Stimulated activated memory B cell treated with anti-CD40 and anti-IgM and Interleukin-4, amounts not matched to agents 10 μg/mL and 1 μg/mL and 100 μg/mL, for 72 hours (primary cell): ENCODE measurements around the gene PERM1.
"Not testable (repeated sequence)": the region's sequence is repeated elsewhere in the genome, so short reads cannot be mapped to it uniquely, and the experiment has no call there.

Source experiments
- ATAC-seq: fragments of 150-1000 bp; cut with Tn5 transposase; 2 replicates; pipeline ENCODE4 v1.10.0; 2021
- H3K27ac Mint-ChIP-seq: one replicate; pipeline ENCODE4 v1.8.0; 2022; ENCODE audit warnings: mild to moderate bottlenecking, mixed read lengths
- H3K27me3 Mint-ChIP-seq: one replicate; pipeline ENCODE4 v1.8.0; 2022; ENCODE audit warnings: mixed read lengths
- H3K36me3 Mint-ChIP-seq: one replicate; pipeline ENCODE4 v1.8.0; 2022; ENCODE audit warnings: mixed read lengths
- H3K4me1 Mint-ChIP-seq: one replicate; pipeline ENCODE4 v1.8.0; 2022; ENCODE audit warnings: mixed read lengths
- H3K4me3 Mint-ChIP-seq: one replicate; pipeline ENCODE4 v1.8.0; 2022; ENCODE audit warnings: mild to moderate bottlenecking, moderate library complexity, mixed read lengths
- H3K9me3 Mint-ChIP-seq: one replicate; pipeline ENCODE4 v1.8.0; 2022; ENCODE audit warnings: mixed read lengths

The PERM1 gene, protein sequence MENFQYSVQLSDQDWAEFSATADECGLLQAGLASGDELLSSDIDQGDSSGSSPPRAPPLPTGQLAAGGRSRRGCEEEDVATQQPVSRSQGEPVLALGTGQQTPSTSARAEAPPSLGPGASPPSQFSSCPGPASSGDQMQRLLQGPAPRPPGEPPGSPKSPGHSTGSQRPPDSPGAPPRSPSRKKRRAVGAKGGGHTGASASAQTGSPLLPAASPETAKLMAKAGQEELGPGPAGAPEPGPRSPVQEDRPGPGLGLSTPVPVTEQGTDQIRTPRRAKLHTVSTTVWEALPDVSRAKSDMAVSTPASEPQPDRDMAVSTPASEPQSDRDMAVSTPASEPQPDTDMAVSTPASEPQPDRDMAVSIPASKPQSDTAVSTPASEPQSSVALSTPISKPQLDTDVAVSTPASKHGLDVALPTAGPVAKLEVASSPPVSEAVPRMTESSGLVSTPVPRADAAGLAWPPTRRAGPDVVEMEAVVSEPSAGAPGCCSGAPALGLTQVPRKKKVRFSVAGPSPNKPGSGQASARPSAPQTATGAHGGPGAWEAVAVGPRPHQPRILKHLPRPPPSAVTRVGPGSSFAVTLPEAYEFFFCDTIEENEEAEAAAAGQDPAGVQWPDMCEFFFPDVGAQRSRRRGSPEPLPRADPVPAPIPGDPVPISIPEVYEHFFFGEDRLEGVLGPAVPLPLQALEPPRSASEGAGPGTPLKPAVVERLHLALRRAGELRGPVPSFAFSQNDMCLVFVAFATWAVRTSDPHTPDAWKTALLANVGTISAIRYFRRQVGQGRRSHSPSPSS

DNA sequence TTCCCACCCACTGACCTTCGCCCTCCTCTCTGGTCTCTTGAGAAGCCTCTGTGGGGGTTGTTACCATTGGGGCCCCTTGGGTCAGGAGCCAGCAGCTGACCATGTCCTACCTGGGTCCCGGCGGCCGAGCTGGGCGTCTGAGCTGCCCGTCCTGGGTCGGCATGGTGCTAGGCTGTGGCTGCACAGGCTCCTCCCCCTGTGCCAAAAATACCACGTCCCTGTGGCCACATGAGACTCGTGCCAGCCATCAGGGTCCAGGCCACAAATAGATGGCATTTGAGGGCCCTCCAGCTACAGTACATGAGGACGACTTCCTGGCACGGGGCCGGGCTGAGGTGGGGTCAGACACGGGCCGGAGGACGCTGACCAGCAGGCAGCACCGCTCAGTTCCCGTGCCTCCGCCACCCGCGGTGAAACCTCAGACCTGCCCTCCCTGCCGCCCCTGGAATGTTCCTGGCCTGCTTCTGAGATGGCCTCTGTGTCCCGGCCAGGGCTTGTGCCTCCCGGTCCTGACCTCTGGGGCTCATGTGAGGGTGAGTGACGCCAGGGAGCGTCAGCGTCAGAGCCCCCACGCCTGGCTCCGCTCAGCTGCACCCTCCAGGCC, at the start of gene PERM1:
PERM1 (minus strand) TSS at position 139 of the 604 bp plus-strand sequence. CDS start 1,064 bp downstream, outside the sequence.
- no peak for ATAC-seq
- no peak within 1 kb of the TSS for H3K4me3 Mint-ChIP-seq
- H3K4me1 Mint-ChIP-seq: peaks cover 5% of the 10 kb centered on the region
- H3K36me3 Mint-ChIP-seq: peaks cover 5% of the 10 kb centered on the region
- H3K27me3 Mint-ChIP-seq: peaks cover 62% of the 10 kb centered on the region
- H3K27ac Mint-ChIP-seq: no peak within 1 kb of the TSS
- no peaks in the 10 kb centered on the region for H3K9me3 Mint-ChIP-seq

DNA sequence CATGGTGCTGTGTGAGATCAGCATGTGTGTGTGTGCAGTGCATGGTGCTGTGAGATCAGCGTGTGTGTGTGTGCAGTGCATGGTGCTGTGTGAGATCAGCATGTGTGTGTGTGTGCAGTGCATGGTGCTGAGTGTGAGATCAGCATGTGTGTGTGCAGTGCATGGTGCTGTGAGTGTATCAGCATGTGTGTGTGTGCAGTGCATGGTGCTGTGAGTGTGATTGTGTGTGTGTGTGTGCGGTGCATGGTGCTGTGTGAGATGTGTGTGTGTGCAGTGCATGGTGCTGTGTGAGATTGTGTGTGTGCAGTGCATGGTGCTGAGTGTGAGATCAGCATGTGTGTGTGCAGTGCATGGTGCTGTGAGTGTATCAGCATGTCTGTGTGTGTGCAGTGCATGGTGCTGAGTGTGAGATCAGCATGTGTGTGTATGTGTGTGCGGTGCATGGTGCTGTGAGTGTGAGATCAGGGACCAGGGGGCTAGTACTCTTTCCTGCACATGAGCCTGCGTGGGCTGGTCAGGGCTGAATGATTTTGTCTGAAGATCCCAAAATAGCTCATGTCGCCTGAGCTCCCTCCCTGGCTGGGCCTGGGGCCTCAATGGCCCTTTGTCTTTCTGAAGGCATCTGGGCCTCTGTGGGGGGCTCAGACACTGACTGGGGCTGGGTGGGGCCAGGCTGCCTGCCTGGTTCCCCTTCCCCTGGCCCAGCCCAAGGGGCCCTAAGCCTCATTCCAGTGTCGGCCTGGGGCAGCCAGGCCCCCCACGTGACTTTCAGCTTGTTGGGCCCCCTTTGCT, 49.2 kb upstream of the PERM1 start:
- H3K4me1 Mint-ChIP-seq: peaks cover 15% of the 10 kb centered on the region
- not testable (repeated sequence) for H3K27ac Mint-ChIP-seq, H3K4me3 Mint-ChIP-seq, H3K36me3 Mint-ChIP-seq, H3K9me3 Mint-ChIP-seq, ATAC-seq
- H3K27me3 Mint-ChIP-seq: peaks cover 22% of the 10 kb centered on the region

DNA sequence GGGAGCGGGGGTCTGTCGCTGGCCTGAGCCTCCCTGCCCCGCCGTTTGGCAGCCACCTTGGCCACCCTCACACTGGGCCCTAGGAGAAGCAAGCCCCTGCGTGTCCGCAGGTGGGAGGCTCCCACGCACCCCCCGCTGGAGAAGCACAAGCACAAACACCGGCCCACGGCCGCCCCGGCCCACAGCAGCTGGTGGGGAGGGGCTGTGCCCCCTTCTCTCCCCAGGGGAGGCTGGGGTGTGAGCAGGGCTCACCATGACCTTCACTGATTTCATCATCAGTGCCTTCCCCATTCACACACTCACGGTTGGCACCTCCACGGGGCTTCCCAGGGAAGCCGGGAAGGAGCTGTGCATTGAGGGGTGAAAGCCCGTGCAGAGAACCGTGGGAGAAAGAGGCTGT, 45.9 kb upstream of the PERM1 start:
- ATAC-seq: no peak
- Mint-ChIP-seq H3K27ac (no peak overlapping the region), H3K9me3 (no peaks in the 10 kb centered on the region)

DNA sequence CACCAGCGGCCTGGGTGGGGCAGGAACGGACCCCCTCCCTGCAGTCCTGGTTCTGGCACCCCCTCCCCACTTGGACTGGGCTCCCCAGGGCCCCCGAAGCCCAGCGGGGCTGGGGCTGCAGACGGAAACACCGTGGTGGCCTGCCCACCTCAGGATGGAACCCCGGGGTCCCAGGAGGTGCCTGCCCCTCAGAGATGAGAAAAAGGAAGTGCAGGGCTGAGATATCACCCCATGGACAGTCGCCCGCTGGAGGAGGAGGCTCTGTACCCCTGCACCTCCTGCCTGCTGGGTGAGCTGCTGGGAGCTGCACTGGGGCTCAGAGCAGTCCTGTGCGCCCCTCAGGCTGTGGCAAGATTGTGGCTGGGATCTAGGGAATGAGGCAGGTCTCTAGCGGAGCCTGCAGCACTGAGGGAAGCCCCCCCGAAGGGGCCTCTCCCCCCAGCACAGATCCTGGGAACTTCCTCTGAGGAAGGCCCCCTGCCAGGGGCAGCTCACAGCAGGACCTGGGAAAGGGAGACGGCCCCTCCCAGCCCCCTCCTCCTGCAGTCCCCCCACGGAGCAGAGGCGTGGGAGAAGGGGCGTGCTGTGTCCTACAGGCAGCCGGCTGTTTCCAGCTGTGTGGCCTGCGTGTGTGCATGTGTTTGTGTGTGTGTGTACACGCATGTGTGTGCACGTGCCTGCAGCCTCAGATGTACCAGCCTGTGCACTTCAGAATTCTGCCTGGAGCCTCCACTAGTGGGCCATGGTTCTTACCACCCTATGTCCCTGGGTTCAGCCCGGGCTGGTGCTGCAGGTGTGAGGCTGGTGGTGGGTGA, 44.9 kb upstream of the PERM1 start:
- Mint-ChIP-seq H3K27ac (no peak overlapping the region), H3K36me3 (no peaks in the 10 kb centered on the region), H3K9me3 (no peaks in the 10 kb centered on the region), H3K4me1 (peaks cover 10% of the 10 kb centered on the region), H3K27me3 (peaks cover 35% of the 10 kb centered on the region), H3K4me3 (no peak overlapping the region)
- ATAC-seq: peak; percentile 11

More for the DNA sequence above, 45.9 kb upstream of the PERM1 start:
- Mint-ChIP-seq H3K4me1 (peaks cover under 1% of the 10 kb centered on the region), H3K36me3 (no peaks in the 10 kb centered on the region), H3K27me3 (peaks cover 25% of the 10 kb centered on the region), H3K4me3 (no peak overlapping the region)

DNA sequence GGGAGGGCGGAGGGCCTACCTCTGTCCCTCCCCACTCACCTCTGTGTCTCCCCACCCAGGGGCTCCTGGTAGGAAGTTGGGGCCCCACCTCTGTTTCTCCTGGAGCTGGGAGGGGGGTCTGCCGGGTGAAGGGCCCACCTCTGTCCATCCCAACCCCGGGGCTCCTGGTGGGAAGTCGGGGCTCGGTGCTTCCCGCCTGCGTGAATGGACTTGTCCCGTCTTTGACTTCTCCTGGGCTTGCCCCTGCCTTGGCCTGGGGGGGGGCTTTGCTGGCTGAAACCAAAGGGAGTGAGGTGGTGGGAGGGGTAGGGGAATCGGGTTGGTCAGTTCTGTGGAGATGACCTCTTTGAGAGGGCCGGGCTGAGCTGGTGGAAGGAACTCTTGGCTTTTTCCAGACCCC, 43.8 kb upstream of the PERM1 start:
- no peak for ATAC-seq
- Mint-ChIP-seq H3K36me3 (no peaks in the 10 kb centered on the region), H3K4me1 (peaks cover 10% of the 10 kb centered on the region), H3K27me3 (peaks cover 35% of the 10 kb centered on the region), H3K4me3 (no peak overlapping the region), H3K9me3 (no peaks in the 10 kb centered on the region), H3K27ac (no peak overlapping the region)

DNA sequence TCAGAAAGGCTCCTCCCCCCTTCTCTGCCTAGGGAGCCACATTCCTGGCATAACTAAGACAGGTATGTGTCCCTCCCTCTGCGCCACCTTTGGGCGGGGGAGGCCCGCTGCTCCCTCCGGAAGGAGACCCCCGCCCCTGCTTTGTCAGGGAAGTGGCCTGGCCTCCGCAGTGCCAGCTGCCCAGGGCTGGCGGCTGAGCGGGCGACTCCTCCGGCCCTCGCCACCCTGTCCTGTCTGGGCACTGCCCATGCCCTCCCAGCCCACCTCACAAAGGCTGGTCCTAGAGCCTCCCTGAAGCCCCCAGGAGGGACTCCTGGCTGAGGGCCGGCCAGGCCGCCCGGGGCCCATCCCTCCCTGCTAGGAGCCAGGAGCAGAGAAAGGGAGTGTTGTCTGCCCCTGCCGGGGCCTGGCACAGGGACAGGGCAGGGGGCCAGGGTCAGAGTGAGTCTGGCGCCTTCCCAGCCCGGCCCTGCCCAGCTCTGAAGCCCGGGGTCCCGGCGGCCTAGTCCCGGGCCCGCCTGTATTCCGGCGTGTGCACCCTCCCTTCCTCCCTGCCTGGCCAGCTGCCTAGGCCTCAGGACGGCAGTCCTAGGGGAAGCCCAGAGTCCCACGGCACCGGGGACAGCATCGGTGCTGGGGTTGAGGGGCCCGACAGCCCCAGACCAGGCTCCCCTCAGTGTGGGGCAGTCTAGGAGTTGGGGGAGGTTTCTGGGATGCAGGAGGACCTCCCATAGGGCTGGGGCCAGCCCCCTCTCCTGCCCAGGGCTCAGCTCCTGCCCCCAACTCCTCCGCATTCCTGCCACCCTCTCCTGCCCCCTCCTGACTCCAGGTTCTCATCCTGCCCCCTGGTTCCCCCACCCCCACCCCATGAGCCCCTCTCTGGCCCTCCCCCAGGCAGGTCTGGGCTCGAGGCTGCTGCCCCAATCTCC, 43.1 kb upstream of the PERM1 start:
- no peak overlapping the region for H3K4me3 Mint-ChIP-seq
- no peak for ATAC-seq
- no peaks in the 10 kb centered on the region for H3K9me3 Mint-ChIP-seq
- peaks cover 10% of the 10 kb centered on the region for H3K4me1 Mint-ChIP-seq
- H3K36me3 Mint-ChIP-seq: no peaks in the 10 kb centered on the region
- H3K27ac Mint-ChIP-seq: no peak overlapping the region
- peaks cover 35% of the 10 kb centered on the region for H3K27me3 Mint-ChIP-seq

DNA sequence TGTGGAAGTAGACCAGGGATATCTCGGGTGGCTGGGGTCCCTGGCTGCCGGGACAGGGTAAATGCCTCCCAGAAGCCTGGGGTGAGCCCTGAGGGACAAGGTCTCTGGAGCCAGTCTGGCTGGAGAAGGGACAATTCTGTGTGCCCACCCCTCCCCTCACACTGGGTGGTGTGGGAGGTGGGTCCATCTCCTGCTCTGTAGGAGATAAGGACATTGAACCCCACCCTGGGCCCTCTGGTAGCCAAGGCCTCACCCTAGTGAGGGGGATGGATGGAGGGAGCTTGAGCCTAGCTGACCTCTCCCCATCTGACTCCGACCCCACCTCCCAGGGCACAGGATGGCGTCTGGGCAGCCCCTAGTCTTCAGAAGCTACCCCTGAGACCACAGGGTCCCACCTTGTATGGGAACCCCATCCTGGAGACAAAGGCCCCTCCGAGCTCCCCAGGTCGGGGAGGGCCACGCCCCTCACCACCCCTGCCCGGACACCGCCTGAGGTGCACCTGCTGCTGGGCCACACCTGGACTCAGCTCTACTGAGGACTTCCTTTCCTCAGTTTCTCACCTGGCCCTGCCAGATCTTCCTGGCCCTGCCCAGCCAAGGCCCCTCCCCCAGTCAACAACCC, 42.4 kb upstream of the PERM1 start:
- H3K4me3 Mint-ChIP-seq: no peak overlapping the region
- no peaks in the 10 kb centered on the region for H3K9me3 Mint-ChIP-seq
- peaks cover 10% of the 10 kb centered on the region for H3K4me1 Mint-ChIP-seq
- H3K27ac Mint-ChIP-seq: no peak overlapping the region
- no peak for ATAC-seq
- no peaks in the 10 kb centered on the region for H3K36me3 Mint-ChIP-seq
- peaks cover 35% of the 10 kb centered on the region for H3K27me3 Mint-ChIP-seq

DNA sequence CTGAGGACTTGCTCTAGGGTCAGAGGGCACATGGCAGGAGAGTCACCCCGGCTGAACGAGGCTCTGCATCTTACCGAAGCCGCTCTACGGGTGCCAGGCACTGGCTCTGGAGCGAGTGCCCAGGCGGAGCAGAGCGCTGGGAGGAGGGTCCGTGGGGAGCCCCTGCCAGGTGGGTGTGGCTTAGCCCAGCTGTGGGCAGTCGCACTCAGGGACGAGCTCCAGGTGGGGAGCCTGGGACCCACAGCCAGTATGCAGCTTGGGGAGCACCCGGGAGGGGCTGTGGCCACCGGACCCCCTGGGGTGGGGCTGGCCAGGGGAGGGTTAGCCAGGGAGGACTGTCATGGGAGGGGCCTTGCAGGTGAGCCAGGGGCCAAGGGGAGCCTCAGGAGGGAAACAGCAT, 41.8 kb upstream of the PERM1 start:
- ATAC-seq: no peak
- Mint-ChIP-seq H3K27me3 (peaks cover 35% of the 10 kb centered on the region), H3K9me3 (no peaks in the 10 kb centered on the region), H3K4me1 (peaks cover 10% of the 10 kb centered on the region), H3K4me3 (no peak overlapping the region), H3K27ac (no peak overlapping the region), H3K36me3 (no peaks in the 10 kb centered on the region)

DNA sequence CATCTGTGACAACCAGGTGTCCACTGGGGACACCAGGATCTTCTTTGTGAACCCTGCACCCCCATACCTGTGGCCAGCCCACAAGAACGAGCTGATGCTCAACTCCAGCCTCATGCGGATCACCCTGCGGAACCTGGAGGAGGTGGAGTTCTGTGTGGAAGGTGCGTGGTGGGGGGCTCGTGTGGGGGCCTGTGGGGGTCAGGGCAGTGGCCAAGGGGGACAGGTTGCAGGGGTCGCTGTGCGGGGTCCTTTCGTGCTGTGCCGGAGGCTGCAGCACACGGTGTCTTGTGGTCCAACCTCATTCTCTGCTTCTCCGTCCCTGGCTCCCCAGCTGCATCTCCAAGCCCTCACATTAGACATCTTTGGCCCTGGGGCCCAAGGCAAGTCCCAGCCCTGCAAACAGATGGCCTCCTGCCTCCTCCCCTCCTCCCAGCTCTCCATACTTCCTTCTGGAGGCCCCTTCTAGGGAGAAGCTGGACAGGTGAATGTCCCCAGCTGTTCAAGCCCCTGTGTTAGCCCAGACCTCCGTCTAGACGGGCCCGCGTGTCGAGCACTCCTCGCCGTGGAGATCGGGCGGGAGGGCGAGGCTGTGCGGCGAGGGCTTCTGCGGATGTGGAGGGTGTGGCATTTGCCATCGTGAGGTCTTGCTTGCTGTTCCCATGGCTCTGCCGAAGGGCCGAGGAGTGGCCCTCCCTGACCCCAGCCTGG, 40.6 kb upstream of the PERM1 start:
- Mint-ChIP-seq H3K4me3 (no peak overlapping the region), H3K4me1 (peaks cover 10% of the 10 kb centered on the region), H3K36me3 (no peaks in the 10 kb centered on the region), H3K27me3 (peaks cover 32% of the 10 kb centered on the region), H3K27ac (no peak overlapping the region), H3K9me3 (no peaks in the 10 kb centered on the region)
- no peak for ATAC-seq

DNA sequence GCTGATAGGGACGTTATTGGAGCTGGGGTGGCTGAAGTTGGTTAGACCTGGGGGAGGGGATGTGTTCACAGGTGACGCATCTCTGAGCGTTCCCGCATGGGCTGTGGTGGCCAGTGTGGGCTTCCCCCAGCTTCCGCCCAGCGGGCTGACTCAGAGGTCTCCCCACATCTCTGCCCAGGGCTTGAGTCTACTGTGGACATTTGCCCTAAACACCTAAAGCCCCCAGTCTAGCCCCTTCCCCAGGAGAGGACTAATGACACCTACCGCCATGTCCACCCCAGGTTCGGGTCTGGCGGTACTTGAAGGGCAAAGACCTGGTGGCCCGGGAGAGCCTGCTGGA, 40.0 kb upstream of the PERM1 start:
- H3K27me3 Mint-ChIP-seq: peaks cover 27% of the 10 kb centered on the region
- no peak overlapping the region for H3K4me3 Mint-ChIP-seq
- no peak for ATAC-seq
- no peaks in the 10 kb centered on the region for H3K9me3 Mint-ChIP-seq
- no peaks in the 10 kb centered on the region for H3K36me3 Mint-ChIP-seq
- H3K27ac Mint-ChIP-seq: no peak overlapping the region
- peaks cover 15% of the 10 kb centered on the region for H3K4me1 Mint-ChIP-seq

DNA sequence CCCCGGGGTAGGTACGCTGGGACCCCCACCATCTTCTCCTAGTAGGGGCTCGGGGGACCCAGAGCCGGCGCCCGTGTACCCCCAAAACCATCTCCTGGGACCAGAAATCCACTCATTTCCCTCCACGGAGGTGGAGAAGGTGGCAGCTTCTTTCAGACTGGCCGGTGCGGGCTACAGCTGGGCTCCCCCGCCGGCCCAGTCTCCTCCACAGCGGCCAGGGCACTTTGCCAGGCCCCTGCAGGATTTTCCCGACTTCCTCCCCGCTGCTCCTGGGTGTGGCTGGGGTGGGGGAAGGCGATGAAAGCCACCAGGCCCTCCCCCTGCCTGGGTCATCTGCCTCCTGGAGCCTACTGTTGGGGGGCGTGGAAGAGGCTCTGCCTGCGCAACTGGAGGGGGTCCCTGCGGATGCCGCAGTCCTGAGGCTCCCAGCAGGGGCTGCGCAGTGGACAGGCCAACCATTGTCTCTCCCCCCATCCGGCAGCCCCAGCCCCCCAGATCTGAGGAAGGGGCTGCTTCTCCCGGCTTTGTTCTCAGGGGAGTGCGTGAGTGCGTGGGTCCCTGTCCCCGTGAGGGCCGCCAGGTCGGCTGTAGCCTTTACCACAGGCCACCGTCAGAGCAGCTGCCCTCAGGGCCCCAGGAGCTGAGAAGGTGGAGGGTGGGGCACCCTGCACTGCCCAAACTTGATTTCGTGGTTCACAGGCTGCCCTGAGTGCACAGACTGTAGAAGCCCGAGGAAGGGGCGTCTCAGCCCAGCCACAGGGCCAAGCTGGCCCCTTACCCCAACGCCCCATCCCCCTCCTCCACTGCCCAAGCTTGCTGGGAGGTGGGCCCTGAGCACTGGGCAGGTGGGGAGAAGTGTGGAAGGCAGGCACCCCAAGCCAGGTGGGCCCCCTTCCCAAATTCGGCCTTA, 39.4 kb upstream of the PERM1 start:
- Mint-ChIP-seq H3K27me3 (peaks cover 25% of the 10 kb centered on the region), H3K27ac (no peak overlapping the region), H3K9me3 (no peaks in the 10 kb centered on the region), H3K4me3 (peak overlapping the region; percentile 68), H3K36me3 (no peaks in the 10 kb centered on the region), H3K4me1 (peaks cover 15% of the 10 kb centered on the region)
- no peak for ATAC-seq

DNA sequence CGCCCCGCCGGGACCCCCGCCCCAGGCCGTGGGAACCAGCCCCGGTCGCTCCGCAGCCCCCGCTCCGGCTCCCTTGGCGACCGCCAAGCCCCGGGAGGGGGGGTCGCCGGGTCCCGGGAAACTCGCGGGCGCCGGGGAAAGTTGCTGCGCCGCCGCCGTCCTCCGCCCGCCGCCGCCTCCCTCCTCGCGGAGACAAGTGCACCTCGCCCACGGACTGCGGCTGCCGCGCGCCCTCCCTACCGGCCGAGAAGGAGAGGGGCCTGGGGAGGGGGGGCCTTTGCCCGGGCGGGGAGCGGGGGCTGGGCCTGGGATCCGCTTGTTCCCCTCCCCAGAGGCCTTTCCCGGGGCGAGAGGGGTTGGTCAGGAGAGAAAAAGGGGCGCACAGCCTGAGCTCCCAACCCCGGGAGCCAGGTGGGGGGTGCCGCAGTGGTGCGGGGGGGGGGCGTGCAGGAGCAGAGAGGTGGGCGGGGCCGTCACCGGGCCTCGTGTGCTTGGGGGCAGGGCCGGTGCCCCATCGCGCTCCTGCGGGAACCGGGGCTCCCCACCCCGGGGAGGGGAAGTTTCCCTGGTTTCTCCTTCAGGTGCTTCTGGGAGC, 38.6 kb upstream of the PERM1 start:
- Mint-ChIP-seq H3K4me1 (peaks cover 15% of the 10 kb centered on the region), H3K36me3 (no peaks in the 10 kb centered on the region), H3K4me3 (peak overlapping the region; percentile 68), H3K27me3 (peaks cover 19% of the 10 kb centered on the region), H3K9me3 (no peaks in the 10 kb centered on the region), H3K27ac (no peak overlapping the region)
- ATAC-seq: peak; percentile 14
